ENCODE data around the gene FCRLB. TPM values are rescaled to one million over a fixed set of nuclear protein-coding genes. Genes with fewer than 3 reads are reported as not detected.
A peak's percentile ranks its signal among the peaks of the same experiment; 100 is the strongest.

Gene FCRLB
- total and polyA plus RNA-seq, 9 of the 15 experiments (the other 6 are each of a cell fraction or from before 2014, with no cell fraction given): 0.20 to 4.6 (median 1.3) TPM

DNA sequence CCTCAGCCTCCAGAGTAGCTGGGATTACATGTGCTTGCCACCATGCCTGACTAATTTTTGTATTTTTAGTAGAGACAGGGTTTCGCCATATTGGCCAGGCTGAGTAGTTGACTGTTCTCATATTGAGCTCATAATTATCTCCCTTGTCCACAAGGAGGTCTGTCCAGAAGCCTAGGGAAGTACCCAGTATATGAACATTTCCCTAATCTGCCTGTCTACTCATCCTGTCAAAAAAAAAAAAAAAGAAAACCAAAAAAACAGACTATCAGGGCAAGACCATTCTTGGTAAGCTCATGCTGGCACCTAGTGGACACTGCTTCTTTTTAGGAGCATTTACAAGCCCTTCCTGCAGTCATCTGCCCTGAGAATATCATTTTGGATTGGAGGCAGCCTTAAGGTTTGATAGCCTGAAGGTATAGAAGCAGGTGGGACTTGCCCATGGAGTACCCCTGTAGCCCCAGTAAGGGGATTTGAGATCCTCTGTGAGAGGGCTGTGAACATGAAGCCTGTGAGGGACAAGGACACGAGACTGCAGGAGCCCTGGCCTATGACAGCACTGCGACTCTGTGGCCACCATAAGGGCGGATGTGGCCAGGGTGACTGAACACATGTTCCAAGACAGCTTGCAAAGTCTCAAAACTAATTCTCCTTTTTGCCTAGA is 17.4 kb downstream of the FCRLB start (continued):
- TF ChIP-seq BRF2 (IDR thresholded peaks at IDR 0.05; ENCODE audit: borderline replicate concordance, insufficient read depth, insufficient read length) (no peak), MAFK (IDR thresholded peaks at IDR 0.05; ENCODE audit: low read length) (peak; percentile 4; the same call in 1 of the 2 replicates), CBX3 (IDR thresholded peaks at IDR 0.05; ENCODE audit: borderline replicate concordance in 1 of 2, low read length in 2 of 2) (peak in 1 of 2 experiments; percentile 15; a peak in 1 of 3 replicates), PPARD (CRISPR knock-in tag; IDR thresholded peaks at IDR 0.05) (no peak), CTCF (IDR thresholded peaks at IDR 0.05 in 2 of 3, conservative IDR thresholded peaks at IDR 0.05 in 1 of 3; ENCODE audit: insufficient read depth in 2 of 3, low read depth in 1 of 3, low read length in 3 of 3) (peak; percentile 79 to 95 (median 88)), UBTF (IDR thresholded peaks at IDR 0.05; ENCODE audit: borderline replicate concordance in 1 of 2, low read depth in 2 of 2, low read length in 2 of 2) (no peak), HMGN3 (IDR thresholded peaks at IDR 0.05; ENCODE audit: borderline replicate concordance, extremely low read depth, insufficient read length, low read depth, low read length) (no peak), POLR2G (IDR thresholded peaks at IDR 0.05; ENCODE audit: low read depth, low read length) (no peak), ZNF77 (CRISPR knock-in tag; IDR thresholded peaks at IDR 0.05) (no peak), COPS2 (conservative IDR thresholded peaks at IDR 0.05) (no peak), HNRNPUL1 (IDR thresholded peaks at IDR 0.05; ENCODE audit: low read length) (no peak), TAF7 (tag; IDR thresholded peaks at IDR 0.05) (no peak), ZBTB9 (CRISPR knock-in tag; IDR thresholded peaks at IDR 0.05) (no peak), PRPF4 (IDR thresholded peaks at IDR 0.05; ENCODE audit: insufficient read depth, low read depth, low read length, poor library complexity, severe bottlenecking) (no peak), MCM7 (IDR thresholded peaks at IDR 0.05) (0 out of 4 replicates have a peak, but pooled peaks of 1 of the 2 experiments have one; percentile 69), FUS (optimal IDR thresholded peaks at IDR 0.05; ENCODE audit: low read depth, low read length) (no peak), DNMT1 (IDR thresholded peaks at IDR 0.05) (no peak)
- TF ChIP-seq, protein P1, sequence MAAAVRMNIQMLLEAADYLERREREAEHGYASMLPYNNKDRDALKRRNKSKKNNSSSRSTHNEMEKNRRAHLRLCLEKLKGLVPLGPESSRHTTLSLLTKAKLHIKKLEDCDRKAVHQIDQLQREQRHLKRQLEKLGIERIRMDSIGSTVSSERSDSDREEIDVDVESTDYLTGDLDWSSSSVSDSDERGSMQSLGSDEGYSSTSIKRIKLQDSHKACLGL (CRISPR knock-in tag; IDR thresholded peaks at IDR 0.05; ENCODE audit: borderline replicate concordance, poor library complexity, severe bottlenecking): no peak

Measured in K562 (cell line).